Mesodermal cell (in vitro differentiated cells): ENCODE data around the gene RTKN2.

ENCODE experiments used
- H3K27ac ChIP-seq: 2 replicates; pipeline ENCODE4 v1.7.0; 2013; ENCODE audit warnings: mild to moderate bottlenecking, low read depth, low read length, moderate library complexity; ENCODE audit not compliant: severe bottlenecking
- H3K36me3 ChIP-seq: 2 replicates; pipeline ENCODE4 v1.7.1; 2013; ENCODE audit warnings: mild to moderate bottlenecking, low read length, moderate library complexity; ENCODE audit not compliant: control insufficient read depth, insufficient read depth
- H3K4me1 ChIP-seq: one replicate; pipeline ENCODE4 v1.7.1; 2013; ENCODE audit warnings: mild to moderate bottlenecking, low read length; ENCODE audit not compliant: insufficient read depth, control insufficient read depth, poor library complexity, severe bottlenecking
- H3K4me3 ChIP-seq: 2 replicates; pipeline ENCODE4 v1.7.0; 2013; ENCODE audit warnings: low read length, control low read depth, mild to moderate bottlenecking; ENCODE audit not compliant: insufficient read depth, poor library complexity, severe bottlenecking; ENCODE audit errors: extremely low read depth
- H3K9me3 ChIP-seq: 2 replicates; pipeline ENCODE4 v1.7.1; 2013; ENCODE audit warnings: mild to moderate bottlenecking, low read length, moderate library complexity; ENCODE audit not compliant: control insufficient read depth
- WGBS, 2 experiments: methylation state at CpG; one replicate each; pipeline ENCODE4 v1.1.5; 2013; ENCODE audit warnings: missing lambda C conversion rate in 2 of 2; ENCODE audit not compliant: insufficient coverage in 2 of 2; 5-methylcytosine and 5-hydroxymethylcytosine counted together

RTKN2 gene

DNA sequence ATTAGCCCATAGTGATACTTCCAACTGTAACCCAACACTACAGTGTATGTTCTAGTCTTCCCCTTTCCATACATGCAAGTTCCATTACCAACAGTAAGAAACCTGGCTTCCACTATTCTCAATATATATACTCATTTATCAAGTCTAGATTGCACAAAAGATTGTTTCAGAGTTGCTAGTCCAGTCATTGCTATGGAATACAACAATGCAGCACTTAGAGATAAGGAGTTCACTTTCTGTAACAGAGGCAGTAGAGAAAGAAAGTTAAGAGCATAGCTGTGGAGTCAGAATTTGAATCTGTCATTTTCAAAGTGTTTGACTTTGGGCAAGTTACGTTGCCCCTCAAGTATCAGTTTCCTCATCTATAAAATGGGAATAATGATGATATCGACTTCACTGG, 90.1 kb downstream of the RTKN2 start:
- H3K4me3 ChIP-seq, result no peak overlapping the region
- no peaks in the 10 kb centered on the region for H3K9me3 ChIP-seq
- WGBS, 2 experiments, result 94% methylated on average over 2 of the region's 2 CpGs; no CpG with 5 or more reads in 1 of the 2 experiments

DNA sequence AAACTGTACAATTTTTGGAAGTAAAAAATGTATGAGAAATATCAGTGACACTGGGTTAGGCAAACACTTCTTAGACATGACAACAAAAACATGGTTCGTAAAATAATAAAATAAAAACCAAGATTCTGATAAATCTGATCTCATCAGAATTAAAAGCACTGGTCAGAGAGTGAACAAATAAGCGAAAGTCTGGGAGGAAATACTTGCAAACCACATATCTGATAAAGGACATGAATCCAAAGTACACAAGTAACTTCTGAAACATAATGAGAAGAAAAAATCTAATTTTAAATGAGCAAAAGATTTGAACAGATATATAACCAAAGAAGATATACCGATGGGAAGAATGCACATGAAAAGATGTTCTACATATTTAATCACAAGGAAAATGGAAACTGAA, 91.5 kb downstream of the RTKN2 start:
- Histone ChIP-seq H3K4me3 (no peak overlapping the region), H3K27ac (no peak overlapping the region), H3K9me3 (no peaks in the 10 kb centered on the region), H3K4me1 (peaks cover 3% of the 10 kb centered on the region), H3K36me3 (no peaks in the 10 kb centered on the region)
- no CpG with 5 or more reads among the region's 3 CpGs for WGBS, 2 experiments

More for the DNA sequence above, 90.1 kb downstream of the RTKN2 start:
- Histone ChIP-seq H3K27ac (no peak overlapping the region), H3K4me1 (peaks cover 4% of the 10 kb centered on the region), H3K36me3 (no peaks in the 10 kb centered on the region)

GRCh38 chr10:62175251-62175650, 93.4 kb downstream of the RTKN2 start:
- Histone ChIP-seq H3K4me3 (no peak overlapping the region), H3K27ac (no peak overlapping the region)
- WGBS, 2 experiments, result no CpG with 5 or more reads among the region's 2 CpGs

GRCh38 chr10:62172465-62172864, 96.2 kb downstream of the RTKN2 start:
- Histone ChIP-seq H3K9me3 (no peaks in the 10 kb centered on the region), H3K4me3 (no peak overlapping the region), H3K4me1 (no peaks in the 10 kb centered on the region), H3K36me3 (no peaks in the 10 kb centered on the region), H3K27ac (no peak overlapping the region)

More at GRCh38 chr10:62175251-62175650, 93.4 kb downstream of the RTKN2 start:
- Histone ChIP-seq H3K9me3 (no peaks in the 10 kb centered on the region), H3K4me1 (no peaks in the 10 kb centered on the region), H3K36me3 (no peaks in the 10 kb centered on the region)

DNA sequence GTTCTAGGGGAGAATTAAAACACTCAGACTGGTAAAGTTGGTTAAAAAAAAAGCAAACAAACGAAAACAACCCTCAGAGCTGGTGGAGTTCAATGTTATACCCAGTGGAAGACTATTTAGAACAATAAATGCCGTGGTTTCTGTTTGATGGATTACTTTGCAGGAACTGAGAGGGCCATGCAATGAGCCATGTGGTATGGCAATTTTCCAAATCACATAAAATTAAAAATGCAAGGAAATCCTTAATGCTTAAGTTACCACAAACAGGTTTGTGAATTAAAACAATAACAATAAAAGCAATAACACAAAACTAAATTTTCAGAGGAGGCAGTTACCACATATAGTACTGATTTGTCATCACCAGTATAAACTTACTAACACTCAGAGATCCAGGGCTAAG, 96.9 kb downstream of the RTKN2 start:
- Histone ChIP-seq H3K27ac (no peak overlapping the region), H3K4me3 (no peak overlapping the region), H3K9me3 (no peaks in the 10 kb centered on the region), H3K4me1 (no peaks in the 10 kb centered on the region), H3K36me3 (no peaks in the 10 kb centered on the region)
- WGBS, 2 experiments, result 100% methylated on average over 1 of the region's 2 CpGs; no CpG with 5 or more reads in 1 of the 2 experiments

GRCh38 chr10:62170732-62171131, 97.9 kb downstream of the RTKN2 start:
- no peak overlapping the region for H3K27ac ChIP-seq
- no CpG with 5 or more reads among the region's 1 CpG for WGBS, 2 experiments
- H3K4me1 ChIP-seq, result no peaks in the 10 kb centered on the region
- no peak overlapping the region for H3K4me3 ChIP-seq
- no peaks in the 10 kb centered on the region for H3K36me3 ChIP-seq
- no peaks in the 10 kb centered on the region for H3K9me3 ChIP-seq

GRCh38 chr10:62166331-62167131, 102.1 kb downstream of the RTKN2 start:
- no peak overlapping the region for H3K27ac ChIP-seq
- H3K9me3 ChIP-seq, result no peaks in the 10 kb centered on the region
- 91 to 94% methylated on average over 4 of the region's 4 CpGs for WGBS, 2 experiments
- H3K4me3 ChIP-seq, result no peak overlapping the region
- H3K4me1 ChIP-seq, result no peaks in the 10 kb centered on the region
- no peaks in the 10 kb centered on the region for H3K36me3 ChIP-seq

GRCh38 chr10:62165803-62166202, 102.8 kb downstream of the RTKN2 start:
- Histone ChIP-seq H3K36me3 (no peaks in the 10 kb centered on the region), H3K4me1 (no peaks in the 10 kb centered on the region), H3K27ac (no peak overlapping the region), H3K9me3 (no peaks in the 10 kb centered on the region), H3K4me3 (no peak overlapping the region)
- WGBS, 2 experiments, result 100% methylated on average over 1 of the region's 4 CpGs

DNA sequence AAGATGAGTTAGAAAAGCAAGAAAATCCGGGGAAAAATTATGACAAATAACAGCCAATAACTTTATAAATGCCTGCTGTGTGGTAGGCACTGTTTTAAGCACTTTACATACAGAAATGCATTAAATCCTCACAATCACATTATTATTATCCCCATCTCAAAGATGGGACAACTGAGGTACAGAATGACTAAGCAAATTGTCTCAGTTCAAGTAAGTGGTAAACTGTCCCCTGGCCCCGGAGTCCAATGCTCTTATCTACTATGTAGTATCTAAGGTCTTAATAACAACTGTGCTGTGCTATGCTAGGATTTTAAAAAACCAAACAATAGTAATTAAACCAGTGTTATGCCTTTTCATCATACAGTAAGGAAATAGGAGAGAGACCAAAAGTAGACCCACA, 105.6 kb downstream of the RTKN2 start:
- WGBS, 2 experiments, result 80 to 83% methylated on average over 1 to 2 of the region's 2 CpGs
- no peaks in the 10 kb centered on the region for H3K9me3 ChIP-seq
- no peak overlapping the region for H3K27ac ChIP-seq
- no peaks in the 10 kb centered on the region for H3K4me1 ChIP-seq
- H3K4me3 ChIP-seq, result no peak overlapping the region
- H3K36me3 ChIP-seq, result no peaks in the 10 kb centered on the region

- no peaks in the 10 kb centered on the region for H3K4me1 ChIP-seq
- H3K9me3 ChIP-seq, result no peaks in the 10 kb centered on the region
- H3K27ac ChIP-seq, result no peak overlapping the region
- WGBS, 2 experiments, result 60 to 88% methylated on average over 1 of the region's 4 CpGs
- no peak overlapping the region for H3K4me3 ChIP-seq
- no peaks in the 10 kb centered on the region for H3K36me3 ChIP-seq
Observed at GRCh38 chr10:62162261-62162981, 106.2 kb downstream of the RTKN2 start.

DNA sequence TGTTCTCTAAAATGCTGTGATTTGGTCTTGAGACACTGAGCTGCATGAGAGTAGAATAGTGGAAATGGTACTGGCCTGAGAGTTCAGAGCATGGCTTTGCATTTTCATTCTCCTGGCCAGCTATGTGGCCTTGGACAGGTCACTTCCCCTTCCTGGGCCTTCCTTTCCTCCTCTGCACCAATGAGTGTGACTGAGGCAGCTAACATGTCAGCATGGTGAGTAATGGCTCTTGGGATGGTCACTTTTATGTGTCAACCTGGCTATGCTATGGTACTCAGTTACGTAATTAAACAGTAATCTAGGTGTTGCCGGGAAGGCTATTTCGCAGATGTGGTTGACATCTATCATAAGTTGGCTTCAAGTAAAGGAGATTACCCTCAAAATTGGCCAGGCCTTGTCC, 109.3 kb downstream of the RTKN2 start:
- 91 to 97% methylated on average over 3 of the region's 3 CpGs for WGBS, 2 experiments

More for the DNA sequence above, 109.3 kb downstream of the RTKN2 start:
- Histone ChIP-seq H3K36me3 (no peaks in the 10 kb centered on the region), H3K4me3 (no peak overlapping the region), H3K9me3 (no peaks in the 10 kb centered on the region), H3K27ac (no peak overlapping the region), H3K4me1 (no peaks in the 10 kb centered on the region)
